HepG2 (cell line): ENCODE results near the gene TMEM176A. TPM values are rescaled to one million over a fixed set of nuclear protein-coding genes. Genes with fewer than 3 reads are reported as not detected.

Experiments
- ATAC-seq: fragments of 200-7000 bp; cut with Tn5 transposase; 3 replicates; pipeline ENCODE4 v1.9.1; 2020; ENCODE audit warnings: mild to moderate bottlenecking, moderate library complexity
- BruUV-seq: library from RNA; stranded (reverse); fragments of 400-500 nt; replicated peaks from 2 replicates; lab custom pipeline; 2021; lab: Mats Ljungman, UMichigan
- CTCF ChIA-PET: fragments of 300-600 bp; formaldehyde crosslinking; extraction: SDS; loops from one replicate; lab custom pipeline; 2021; ENCODE audit warnings: low total read pairs, inconsistent platforms, low intra/inter-chr PET ratio; lab: Yijun Ruan, JAX
- POLR2A ChIA-PET: fragments of 350-600 bp; sonication (Branson Sonifier 250); formaldehyde crosslinking; loops from one replicate; lab custom pipeline; 2020; ENCODE audit warnings: antibody characterized with exemption, inconsistent platforms; lab: Yijun Ruan, JAX
- DNase-seq: peaks from one replicate; pipeline ENCODE4 v3.0.0-alpha.2; 2015; ENCODE audit warnings: low spot score
- FAIRE-seq: peaks from 3 replicates; lab custom pipeline; 2011; peaks lifted over from hg19 to GRCh38; lab: Jason Lieb, UNC
- H2AFZ ChIP-seq: one replicate; pipeline ENCODE4 v1.6.1; 2011; ENCODE audit warnings: low read length, inconsistent platforms
- H3K27ac ChIP-seq: fragments of 300-600 bp; 3 replicates; pipeline ENCODE4 v1.8.0; 2011; ENCODE audit warnings: mixed run types, mild to moderate bottlenecking, mixed read lengths, low read length, inconsistent platforms; ENCODE audit not compliant: insufficient read depth; ENCODE audit errors: extremely low read length
- H3K27me3 ChIP-seq, 2 experiments: fragments of 200-600 bp in 1 of 2; 2 replicates in 1 of 2; 3 replicates in 1 of 2; pipeline versions ENCODE4 v1.6.0 to v1.8.0; 2011; ENCODE audit warnings: low read length in 2 of 2, mild to moderate bottlenecking in 2 of 2, moderate library complexity in 2 of 2, inconsistent platforms in 1 of 2; ENCODE audit not compliant: insufficient read depth in 2 of 2, control insufficient read depth in 1 of 2
- H3K36me3 ChIP-seq, 2 experiments: fragments of 200-600 bp in 1 of 2; replicated peaks in 1 of 2; 2 replicates in 1 of 2; 3 replicates in 1 of 2; pipeline versions ENCODE4 v1.5.1 to v1.8.0; 2011; ENCODE audit warnings: low read length in 2 of 2, inconsistent platforms in 1 of 2; ENCODE audit not compliant: insufficient read depth in 2 of 2, control insufficient read depth in 1 of 2
- H3K4me1 ChIP-seq: 2 replicates; pipeline ENCODE4 v1.5.1; 2012; ENCODE audit warnings: low read length, inconsistent platforms; ENCODE audit not compliant: insufficient read depth
- H3K4me2 ChIP-seq: 2 replicates; pipeline ENCODE4 v1.6.0; 2011; ENCODE audit warnings: low read depth, low read length, inconsistent platforms
- H3K4me3 ChIP-seq, 3 experiments: fragments of 200-600 bp in 1 of 3; sonication (generic), shearing (Covaris generic) in 1 of 3; replicated peaks in 1 of 3; 2 replicates each; pipeline ENCODE4 v1.5.1; 2011 to 2016; ENCODE audit warnings: low read length in 3 of 3, inconsistent platforms in 2 of 3, low read depth in 2 of 3, mild to moderate bottlenecking in 2 of 3, control low read depth in 1 of 3, mixed read lengths in 1 of 3; ENCODE audit not compliant: insufficient read depth in 1 of 3
- H3K79me2 ChIP-seq: one replicate; pipeline ENCODE4 v1.6.1; 2011; ENCODE audit warnings: low read length, inconsistent platforms; ENCODE audit not compliant: insufficient read depth
- H3K9ac ChIP-seq: 2 replicates; pipeline ENCODE4 v1.6.0; 2011; ENCODE audit warnings: mild to moderate bottlenecking, low read depth, low read length, inconsistent platforms; ENCODE audit not compliant: insufficient read depth
- H3K9me3 ChIP-seq: 2 replicates; pipeline ENCODE4 v1.5.1; 2012; ENCODE audit warnings: mild to moderate bottlenecking, low read length
- H4K20me1 ChIP-seq: 2 replicates; pipeline ENCODE4 v1.6.0; 2011; ENCODE audit warnings: inconsistent platforms, mild to moderate bottlenecking, low read length, moderate library complexity; ENCODE audit not compliant: insufficient read depth
- ADNP ChIP-seq: sonication (generic); formaldehyde crosslinking; IDR thresholded peaks from 2 replicates; pipeline ENCODE4 v1.4.0; 2020; ENCODE audit warnings: missing genetic modification reagents
- EZH2 ChIP-seq: conservative IDR thresholded peaks from 2 replicates; pipeline ENCODE4 v1.6.1; 2012; ENCODE audit warnings: mild to moderate bottlenecking, low read depth, low read length, moderate library complexity
- FOXK2 ChIP-seq: fragments of 450-650 bp; IDR thresholded peaks from 2 replicates; pipeline ENCODE4 v1.6.1; 2016
- HMG20A ChIP-seq: IDR thresholded peaks from 2 replicates; pipeline ENCODE4 v1.6.1; 2016; ENCODE audit warnings: borderline replicate concordance
- RFX1 ChIP-seq: fragments of 450-650 bp; IDR thresholded peaks from 2 replicates; pipeline ENCODE4 v1.6.1; 2017
- SMAD3 ChIP-seq: sonication (generic); formaldehyde crosslinking; IDR thresholded peaks from 2 replicates; pipeline ENCODE4 v1.4.0; 2020; ENCODE audit warnings: missing genetic modification reagents
- ZBTB20 ChIP-seq: sonication (generic); formaldehyde crosslinking; IDR thresholded peaks from 2 replicates; pipeline ENCODE4 v1.8.1; 2023; ENCODE audit warnings: missing genetic modification reagents, low read depth, mild to moderate bottlenecking, borderline replicate concordance
- ZNF160 ChIP-seq: sonication (generic); formaldehyde crosslinking; IDR thresholded peaks from 2 replicates; pipeline ENCODE4 v1.8.0; 2022; ENCODE audit warnings: mild to moderate bottlenecking, inconsistent platforms, missing genetic modification reagents
- ZNF333 ChIP-seq: sonication (generic); formaldehyde crosslinking; IDR thresholded peaks from 2 replicates; pipeline ENCODE4 v1.4.0; 2020; ENCODE audit warnings: mild to moderate bottlenecking, missing genetic modification reagents, borderline replicate concordance
- ZNF34 ChIP-seq: sonication (generic); formaldehyde crosslinking; IDR thresholded peaks from 2 replicates; pipeline ENCODE4 v1.4.0; 2020; ENCODE audit warnings: mild to moderate bottlenecking, missing genetic modification reagents, borderline replicate concordance
- ZNF431 ChIP-seq: sonication (generic); formaldehyde crosslinking; IDR thresholded peaks from 2 replicates; pipeline ENCODE4 v1.9.0; 2022; ENCODE audit warnings: missing genetic modification reagents, low read depth, mild to moderate bottlenecking, borderline replicate concordance
- WGBS: methylation state at CpG from one replicate; pipeline ENCODE4 v1.1.6; 2017; ENCODE audit warnings: low lambda C conversion rate; 5-methylcytosine and 5-hydroxymethylcytosine counted together
- in situ Hi-C: cut with HindIII; loops from 2 replicates; pipeline ENCODE4 v1.10.0; 2017; ENCODE audit warnings: low pct_unique_long_range_greater_than_20kb; ENCODE audit not compliant: extremely low pct_ligation_motif_present
- intact Hi-C: fragments of 100-400 bp; cut with micrococcal nuclease; formaldehyde crosslinking; loops from one replicate; pipeline ENCODE4 v1.10.0; 2022; ENCODE audit not compliant: unreplicated experiment
- polyA plus RNA-seq, 8 experiments: library from polyadenylated mRNA; depleted of rRNA in 3 of 8; stranded (reverse) in 7 of 8; unstranded in 1 of 8; fragments of >200 nt; fragmentation: Illumina TruSeq in 4 of 8; extraction: Trizol in 4 of 8; gene quantifications; 2 replicates each; pipeline versions ENCODE4 v1.2.1 to v1.2.3, GENCODE V29; 2011 to 2016; ENCODE audit warnings: low read depth in 4 of 8, missing spikeins in 1 of 8, mixed read lengths in 1 of 8; ENCODE audit not compliant: insufficient read depth in 1 of 8
- total RNA-seq, 5 experiments: library from RNA; depleted of rRNA; stranded (reverse); fragments of >200 nt; fragmentation: Illumina TruSeq; extraction: Trizol; gene quantifications; 2 replicates each; pipeline ENCODE4 v1.2.3, GENCODE V29; 2016; ENCODE audit warnings: low read depth in 1 of 5
- TF ChIP-seq, protein P1 (sequence below): sonication (generic); formaldehyde crosslinking; IDR thresholded peaks from 2 replicates; pipeline ENCODE4 v1.5.0; 2020; ENCODE audit warnings: missing genetic modification reagents
- TF ChIP-seq, protein P2 (sequence below): sonication (generic); formaldehyde crosslinking; IDR thresholded peaks from 2 replicates; pipeline ENCODE4 v1.4.0; 2020; ENCODE audit warnings: missing genetic modification reagents, low read depth, mild to moderate bottlenecking, borderline replicate concordance

TMEM176A gene
- total and polyA plus RNA-seq, 2 of the 13 experiments (the other 11 are each of a cell fraction or from before 2014, with no cell fraction given): not detected

DNA sequence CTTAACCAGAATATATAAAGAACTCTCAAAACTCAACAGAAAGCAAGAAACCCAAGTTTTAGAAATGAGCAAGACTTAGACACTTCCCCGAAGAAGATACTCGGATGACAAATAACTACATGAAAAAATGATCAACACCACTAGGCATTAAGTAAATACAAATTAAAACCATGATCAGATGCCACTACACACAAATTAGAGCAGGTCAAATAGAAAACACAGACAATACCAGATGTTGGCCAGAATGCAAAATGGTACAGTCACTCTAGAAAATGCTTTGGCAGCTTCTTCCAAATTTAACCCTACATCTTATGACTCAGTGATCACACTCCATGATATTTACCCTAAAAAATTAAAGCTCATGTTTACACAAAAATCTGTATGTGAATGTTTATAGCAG lies 18.4 kb downstream of the TMEM176A start:
- in situ Hi-C loops (no loop called here), intact Hi-C loops (no loop called here)
- no peak overlapping the region for H3K4me3 ChIP-seq
- H4K20me1 ChIP-seq: no peaks in the 10 kb centered on the region
- ChIA-PET POLR2A (no interaction called here), CTCF (no interaction called here)
- H3K4me2 ChIP-seq: no peak overlapping the region
- no peaks in the 10 kb centered on the region for H3K36me3 ChIP-seq
- no TSS peak for BruUV-seq
- H3K79me2 ChIP-seq: no peaks in the 10 kb centered on the region
- H3K9ac ChIP-seq: no peak overlapping the region
- no peak overlapping the region for H3K27ac ChIP-seq
- DNase-seq (no peak), FAIRE-seq (no peak), ATAC-seq (no peak)
- no peaks in the 10 kb centered on the region for H3K4me1 ChIP-seq
- peaks cover 7% of the 10 kb centered on the region; the same call in 1 of the 2 replicates for H3K9me3 ChIP-seq
- peaks cover 0 to 5% of the 10 kb centered on the region in 2 experiments; a peak in 1 of 5 replicates for H3K27me3 ChIP-seq
- H2AFZ ChIP-seq: no peak overlapping the region
- TF ChIP-seq ZNF34 (CRISPR knock-in tag) (no peak), RFX1 (no peak), EZH2 (no peak)
- WGBS: 47% methylated on average over 2 of the region's 2 CpGs

DNA sequence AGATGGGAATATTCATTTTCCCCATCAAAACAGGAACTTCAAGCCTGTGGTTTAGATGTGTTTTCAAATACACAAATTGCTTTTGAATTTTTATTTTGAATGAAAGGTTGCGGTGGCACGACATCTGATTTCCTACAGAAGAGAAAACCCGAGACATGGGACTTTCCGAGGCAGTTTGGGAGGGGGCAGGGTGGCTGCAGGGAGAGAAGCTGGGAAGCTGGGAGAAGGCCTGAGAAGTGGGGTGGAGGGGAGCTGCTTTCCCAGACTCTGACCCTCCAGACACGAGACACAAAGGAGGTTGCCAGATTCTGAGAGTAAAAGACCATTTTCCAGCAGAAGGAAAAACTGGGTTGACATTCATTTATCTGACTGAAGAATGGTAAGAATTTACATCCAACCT lies 19.6 kb downstream of the TMEM176A start:
- FAIRE-seq (no peak), ATAC-seq (no peak), DNase-seq (no peak)
- CTCF ChIA-PET: no interaction called here
- no TSS peak for BruUV-seq
- H2AFZ ChIP-seq: no peak overlapping the region
- no peak overlapping the region for H3K4me2 ChIP-seq
- H3K4me3 ChIP-seq: no peak overlapping the region
- no peaks in the 10 kb centered on the region for H3K79me2 ChIP-seq
- peaks cover 0 to 5% of the 10 kb centered on the region in 2 experiments; a peak in 1 of 5 replicates for H3K27me3 ChIP-seq
- H3K36me3 ChIP-seq: no peaks in the 10 kb centered on the region
- no peak overlapping the region for H3K27ac ChIP-seq
- H4K20me1 ChIP-seq: no peaks in the 10 kb centered on the region
- WGBS: 22% methylated on average over 5 of the region's 5 CpGs
- no peak overlapping the region for H3K9ac ChIP-seq
- peaks cover 7% of the 10 kb centered on the region; the same call in 1 of the 2 replicates for H3K9me3 ChIP-seq
- intact Hi-C loops: no loop called here
- TF ChIP-seq HMG20A (CRISPR knock-in tag) (no peak), ADNP (CRISPR knock-in tag) (no peak), ZNF160 (CRISPR knock-in tag) (no peak), FOXK2 (no peak), ZNF431 (CRISPR knock-in tag) (no peak), ZNF333 (CRISPR knock-in tag) (no peak), SMAD3 (CRISPR knock-in tag) (no peak), ZBTB20 (CRISPR knock-in tag) (no peak)
- TF ChIP-seq, protein P1, sequence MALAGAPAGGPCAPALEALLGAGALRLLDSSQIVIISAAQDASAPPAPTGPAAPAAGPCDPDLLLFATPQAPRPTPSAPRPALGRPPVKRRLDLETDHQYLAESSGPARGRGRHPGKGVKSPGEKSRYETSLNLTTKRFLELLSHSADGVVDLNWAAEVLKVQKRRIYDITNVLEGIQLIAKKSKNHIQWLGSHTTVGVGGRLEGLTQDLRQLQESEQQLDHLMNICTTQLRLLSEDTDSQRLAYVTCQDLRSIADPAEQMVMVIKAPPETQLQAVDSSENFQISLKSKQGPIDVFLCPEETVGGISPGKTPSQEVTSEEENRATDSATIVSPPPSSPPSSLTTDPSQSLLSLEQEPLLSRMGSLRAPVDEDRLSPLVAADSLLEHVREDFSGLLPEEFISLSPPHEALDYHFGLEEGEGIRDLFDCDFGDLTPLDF (CRISPR knock-in tag): no peak
- TF ChIP-seq, protein P2, sequence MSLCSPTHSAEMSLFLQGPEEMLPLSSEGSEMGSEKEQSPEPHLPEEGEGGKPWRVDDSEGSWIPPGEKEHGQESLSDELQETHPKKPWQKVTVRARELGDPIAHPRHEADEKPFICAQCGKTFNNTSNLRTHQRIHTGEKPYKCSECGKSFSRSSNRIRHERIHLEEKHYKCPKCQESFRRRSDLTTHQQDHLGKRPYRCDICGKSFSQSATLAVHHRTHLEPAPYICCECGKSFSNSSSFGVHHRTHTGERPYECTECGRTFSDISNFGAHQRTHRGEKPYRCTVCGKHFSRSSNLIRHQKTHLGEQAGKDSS (CRISPR knock-in tag): no peak
- in situ Hi-C loops: no loop called here
- POLR2A ChIA-PET: no interaction called here
- H3K4me1 ChIP-seq: no peaks in the 10 kb centered on the region
